Lower leg skin (tissue), 4 donors: ENCODE results near the gene RPL31. TPM values are rescaled to one million over a fixed set of nuclear protein-coding genes. Genes with fewer than 3 reads are reported as not detected.

Experiments
- DNase-seq, 2 donors: peaks; one replicate each; pipeline ENCODE4 v3.0.0-alpha.2; 2019; ENCODE audit warnings: low spot score in 2 of 2
- H3K4me3 ChIP-seq: fragments of 200-600 bp; sonication (generic); 2 replicates; pipeline ENCODE4 v1.5.1; 2017; ENCODE audit warnings: mild to moderate bottlenecking, low read depth; ENCODE audit not compliant: poor library complexity, severe bottlenecking
- POLR2A ChIP-seq, 2 donors: fragments of 450-650 bp; IDR thresholded peaks; one replicate each; pipeline ENCODE4 v1.6.1; 2016 to 2017; ENCODE audit warnings: antibody characterized with exemption in 2 of 2, mild to moderate bottlenecking in 1 of 2, moderate library complexity in 1 of 2
- WGBS, 2 donors: methylation state at CpG; one replicate each; pipeline ENCODE4 v1.1.5; 2018; 5-methylcytosine and 5-hydroxymethylcytosine counted together
- intact Hi-C: fragments of 100-400 bp; cut with DNase I; formaldehyde crosslinking; loops from one replicate; pipeline ENCODE4 v1.15.0; 2023; ENCODE audit warnings: low total_unique reads
- total RNA-seq, 4 donors: library from RNA; depleted of rRNA; stranded (reverse); fragments of >200 nt; gene quantifications; one replicate each; pipeline ENCODE4 v1.1.0, GENCODE V29; 2016
- TF ChIP-seq, protein P1 (sequence below), 3 donors: fragments of 450-650 bp; IDR thresholded peaks; one replicate each; pipeline ENCODE4 v1.5.1; 2016; ENCODE audit warnings: antibody characterized with exemption in 3 of 3, mild to moderate bottlenecking in 3 of 3, moderate library complexity in 2 of 3

Gene RPL31
- total RNA-seq, 4 donors from 2014 or later, result 1,244 to 1,827 (median 1,503) TPM

DNA sequence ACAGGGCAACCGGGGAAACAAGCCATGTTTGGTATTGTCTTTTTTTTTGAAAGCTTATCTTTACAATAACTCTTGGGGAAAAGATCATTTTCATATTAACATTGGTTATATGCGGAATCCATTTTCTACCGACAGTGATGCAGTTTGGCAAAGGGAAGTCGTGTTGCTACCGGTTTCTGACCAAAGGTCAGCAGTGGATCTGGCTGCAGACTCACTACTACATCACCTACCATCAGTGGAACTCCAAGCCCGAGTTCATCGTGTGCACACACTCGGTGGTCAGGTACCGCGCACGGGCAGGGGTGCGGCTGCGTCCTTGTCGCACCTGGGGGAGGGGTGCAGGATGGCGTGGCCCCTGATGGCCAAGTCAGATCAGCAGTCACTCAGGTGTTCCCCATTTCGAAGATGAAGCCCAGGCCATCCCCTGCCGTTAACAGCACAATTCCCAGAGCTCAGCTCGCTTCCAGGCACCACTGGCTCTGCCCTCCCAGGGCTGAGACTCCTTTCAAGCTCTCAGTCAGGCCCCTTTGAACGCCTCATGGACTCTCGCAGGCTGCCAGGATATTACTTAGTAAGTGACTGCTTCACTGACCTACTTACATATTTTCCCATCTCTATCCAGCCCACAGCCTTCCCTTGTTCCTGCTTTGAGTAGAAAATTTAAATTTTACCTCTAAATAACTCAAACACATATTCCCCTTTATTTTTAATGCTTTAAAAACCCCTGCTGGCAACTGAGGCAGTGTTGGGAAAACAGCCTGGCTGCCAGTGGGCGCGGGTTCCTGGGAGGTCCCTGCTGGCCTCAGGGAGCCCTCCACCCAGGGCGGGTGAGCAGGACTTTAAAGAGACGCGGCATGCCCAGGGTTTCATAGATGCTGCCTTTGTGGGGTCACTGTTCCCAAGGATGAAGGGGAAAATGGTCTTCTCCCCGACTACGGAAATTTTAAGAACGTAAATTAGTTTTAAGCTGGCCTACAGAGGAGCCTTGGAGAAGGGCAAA is 33.6 kb upstream of the RPL31 start:
- 93 to 94% methylated on average over 28 of the region's 28 CpGs for WGBS, 2 donors
- no peak overlapping the region for H3K4me3 ChIP-seq
- TF ChIP-seq, protein P1, sequence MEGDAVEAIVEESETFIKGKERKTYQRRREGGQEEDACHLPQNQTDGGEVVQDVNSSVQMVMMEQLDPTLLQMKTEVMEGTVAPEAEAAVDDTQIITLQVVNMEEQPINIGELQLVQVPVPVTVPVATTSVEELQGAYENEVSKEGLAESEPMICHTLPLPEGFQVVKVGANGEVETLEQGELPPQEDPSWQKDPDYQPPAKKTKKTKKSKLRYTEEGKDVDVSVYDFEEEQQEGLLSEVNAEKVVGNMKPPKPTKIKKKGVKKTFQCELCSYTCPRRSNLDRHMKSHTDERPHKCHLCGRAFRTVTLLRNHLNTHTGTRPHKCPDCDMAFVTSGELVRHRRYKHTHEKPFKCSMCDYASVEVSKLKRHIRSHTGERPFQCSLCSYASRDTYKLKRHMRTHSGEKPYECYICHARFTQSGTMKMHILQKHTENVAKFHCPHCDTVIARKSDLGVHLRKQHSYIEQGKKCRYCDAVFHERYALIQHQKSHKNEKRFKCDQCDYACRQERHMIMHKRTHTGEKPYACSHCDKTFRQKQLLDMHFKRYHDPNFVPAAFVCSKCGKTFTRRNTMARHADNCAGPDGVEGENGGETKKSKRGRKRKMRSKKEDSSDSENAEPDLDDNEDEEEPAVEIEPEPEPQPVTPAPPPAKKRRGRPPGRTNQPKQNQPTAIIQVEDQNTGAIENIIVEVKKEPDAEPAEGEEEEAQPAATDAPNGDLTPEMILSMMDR (IDR thresholded peaks at IDR 0.05), result no peak
- TF ChIP-seq POLR2A (IDR thresholded peaks at IDR 0.05), result no peak
- intact Hi-C loops, result no loop called here
- DNase-seq, result no peak

DNA sequence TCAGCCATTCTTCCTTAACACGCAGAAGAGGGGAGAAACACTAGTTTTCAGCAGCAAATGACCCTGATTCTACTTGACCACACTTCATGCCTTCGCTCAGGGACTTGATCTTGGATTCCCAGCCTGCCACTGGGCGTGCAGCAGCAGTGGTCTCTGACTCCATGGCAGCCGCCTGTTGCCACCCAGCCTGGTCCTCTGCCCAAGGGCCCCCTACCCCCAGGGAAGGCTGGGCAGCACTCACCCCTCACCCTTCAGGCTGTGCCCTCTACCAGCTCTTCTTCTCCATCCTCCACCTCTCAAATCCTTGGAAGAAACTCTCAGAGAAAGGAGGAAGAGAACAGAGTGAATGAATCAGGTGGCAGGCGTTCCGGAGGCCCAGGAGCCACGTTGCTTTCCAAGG is 32.1 kb upstream of the RPL31 start:
- WGBS, 2 donors, result 86 to 88% methylated on average over 7 of the region's 7 CpGs
- intact Hi-C loops, result no loop called here
- no peak overlapping the region for H3K4me3 ChIP-seq
- DNase-seq, result no peak
- no peak for TF ChIP-seq POLR2A (IDR thresholded peaks at IDR 0.05)
- TF ChIP-seq, protein P1 (IDR thresholded peaks at IDR 0.05), result no peak

DNA sequence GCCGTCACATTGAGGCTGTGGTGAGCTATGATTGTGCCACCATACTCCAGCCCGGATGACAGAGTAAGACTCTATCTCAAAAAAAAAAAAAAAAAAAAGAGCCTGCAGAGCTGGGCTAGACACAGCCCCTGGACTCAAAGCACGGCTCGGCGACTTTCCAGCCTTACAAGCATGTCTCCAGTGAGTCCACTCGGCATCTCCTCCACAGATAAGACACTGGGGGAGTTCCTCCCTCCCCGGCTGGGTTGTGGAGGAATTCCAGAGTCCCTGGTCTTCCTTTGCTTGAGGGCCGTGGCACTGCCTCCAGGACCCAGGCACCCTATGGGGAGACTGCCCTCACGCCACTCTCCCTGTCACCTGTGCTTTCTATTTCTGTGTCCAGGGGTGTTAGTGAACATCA is 30.9 kb upstream of the RPL31 start:
- no peak overlapping the region for H3K4me3 ChIP-seq
- TF ChIP-seq POLR2A (IDR thresholded peaks at IDR 0.05), result no peak
- TF ChIP-seq, protein P1 (IDR thresholded peaks at IDR 0.05), result no peak
- DNase-seq, result no peak
- 92 to 93% methylated on average over 9 of the region's 9 CpGs for WGBS, 2 donors
- intact Hi-C loops, result no loop called here

DNA sequence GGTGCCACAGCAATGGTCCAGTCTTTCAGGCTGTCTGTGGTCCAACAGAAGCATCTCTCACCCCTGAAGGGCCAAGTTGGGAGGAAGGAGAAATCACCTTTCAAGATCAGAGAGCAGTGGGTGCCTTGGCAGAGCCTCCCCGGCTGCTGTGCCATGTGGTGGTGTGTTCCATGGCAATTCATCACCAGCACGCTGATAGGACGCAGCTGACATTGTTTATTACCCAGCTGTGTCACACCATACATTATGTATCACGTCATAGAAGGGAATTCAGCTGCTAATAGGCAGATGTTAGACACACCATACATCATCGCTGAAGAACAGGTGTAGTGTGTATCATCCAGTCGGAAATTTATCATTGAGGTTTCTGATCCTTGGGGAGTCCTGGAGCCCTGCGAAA is 29.6 kb upstream of the RPL31 start:
- TF ChIP-seq, protein P1 (IDR thresholded peaks at IDR 0.05), result no peak
- no peak for TF ChIP-seq POLR2A (IDR thresholded peaks at IDR 0.05)
- H3K4me3 ChIP-seq, result no peak overlapping the region
- DNase-seq, result no peak
- intact Hi-C loops, result no loop called here
- WGBS, 2 donors, result 75 to 83% methylated on average over 7 of the region's 7 CpGs

DNA sequence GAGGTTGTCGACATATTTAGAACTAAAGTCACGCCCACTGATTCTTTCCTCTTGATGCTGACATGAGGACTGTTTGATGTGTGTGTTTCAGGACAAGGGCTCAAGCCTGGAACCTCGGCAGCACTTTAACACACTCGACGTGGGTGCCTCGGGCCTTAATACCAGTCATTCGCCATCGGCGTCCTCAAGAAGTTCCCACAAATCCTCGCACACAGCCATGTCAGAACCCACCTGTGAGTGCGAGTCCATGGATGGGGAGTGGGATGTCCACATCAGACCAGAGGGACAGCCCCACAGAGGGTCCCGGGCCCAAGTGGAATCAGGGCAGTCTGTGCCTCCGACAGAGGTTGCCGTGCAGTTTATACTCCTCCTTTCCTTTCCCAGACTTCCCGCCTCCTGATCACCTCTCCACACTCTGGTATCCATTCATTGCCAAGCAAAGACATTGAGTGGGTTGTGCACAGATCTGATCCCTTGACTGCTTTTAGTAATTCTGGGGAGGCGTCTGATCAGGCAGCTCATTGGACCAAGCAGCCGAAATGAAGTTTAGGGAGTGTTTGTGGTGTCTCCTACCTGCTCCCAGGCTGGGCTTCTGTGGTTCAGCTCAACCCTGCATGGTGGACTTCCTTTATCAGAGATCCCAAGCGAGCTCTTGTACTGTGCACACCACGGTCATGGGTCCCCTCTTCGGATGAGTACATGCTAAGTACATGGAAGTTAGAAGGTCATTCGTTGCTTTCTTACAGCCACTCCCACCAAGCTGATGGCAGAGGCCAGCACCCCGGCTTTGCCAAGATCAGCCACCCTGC is 27.2 kb upstream of the RPL31 start:
- DNase-seq, result no peak
- intact Hi-C loops, result no loop called here
- no peak overlapping the region for H3K4me3 ChIP-seq
- TF ChIP-seq, protein P1 (IDR thresholded peaks at IDR 0.05), result no peak
- 91% methylated on average over 22 of the region's 22 CpGs for WGBS, 2 donors
